ENCODE measurements around the gene GNAQ. TPM values are rescaled to one million over a fixed set of nuclear protein-coding genes. Genes with fewer than 3 reads are reported as not detected.

The GNAQ gene
- total RNA-seq, 4 donors from 2014 or later: 64.0 to 80.4 (median 69.2) TPM

- peaks cover 6 to 26% (median 18%) of the 10 kb centered on the region in 4 donors for H3K4me1 ChIP-seq
- H3K9me3 ChIP-seq: no peaks in the 10 kb centered on the region
- no peak overlapping the region for H3K4me3 ChIP-seq
- 75% methylated on average over 1 of the region's 1 CpG for WGBS
- no peak overlapping the region for H3K27ac ChIP-seq (replicated peaks in 1 of 4)
- H3K36me3 ChIP-seq: no peaks in the 10 kb centered on the region
- intact Hi-C loops (cut with DNase I): no loop called here
- no peak for DNase-seq (ENCODE audit: extremely low spot score)
- no peak for TF ChIP-seq CTCF (IDR thresholded peaks at IDR 0.05)
- no peaks in the 10 kb centered on the region for H3K27me3 ChIP-seq
Observed at GRCh38 chr9:77892171-77892570, 139.4 kb downstream of the GNAQ start.

- TF ChIP-seq EP300 (IDR thresholded peaks at IDR 0.05) (no peak), CTCF (IDR thresholded peaks at IDR 0.05) (no peak), POLR2A (IDR thresholded peaks at IDR 0.05; ENCODE audit: low read depth) (no peak), POLR2AphosphoS5 (IDR thresholded peaks at IDR 0.05) (no peak)
Observed at GRCh38 chr9:77891128-77891800, 140.3 kb downstream of the GNAQ start.

GRCh38 chr9:77887662-77888061 is 143.9 kb downstream of the GNAQ start:
- H3K4me1 ChIP-seq: peaks cover 21 to 49% (median 45%) of the 10 kb centered on the region in 4 donors
- H3K27me3 ChIP-seq: no peaks in the 10 kb centered on the region
- DNase-seq (ENCODE audit: extremely low spot score): no peak
- H3K4me3 ChIP-seq: no peak overlapping the region
- WGBS: 71% methylated on average over 2 of the region's 2 CpGs
- H3K36me3 ChIP-seq: no peaks in the 10 kb centered on the region
- intact Hi-C loops (cut with DNase I): no loop called here
- no peak overlapping the region for H3K27ac ChIP-seq (replicated peaks in 1 of 4)
- TF ChIP-seq EP300 (IDR thresholded peaks at IDR 0.05) (no peak), POLR2AphosphoS5 (IDR thresholded peaks at IDR 0.05) (no peak), POLR2A (IDR thresholded peaks at IDR 0.05; ENCODE audit: low read depth) (no peak), CTCF (IDR thresholded peaks at IDR 0.05) (no peak)
- no peaks in the 10 kb centered on the region for H3K9me3 ChIP-seq

More at GRCh38 chr9:77891128-77891800, 140.3 kb downstream of the GNAQ start:
- Histone ChIP-seq H3K36me3 (no peaks in the 10 kb centered on the region), H3K9me3 (no peaks in the 10 kb centered on the region), H3K27ac (replicated peaks in 1 of 4) (no peak overlapping the region), H3K4me3 (no peak overlapping the region), H3K27me3 (no peaks in the 10 kb centered on the region), H3K4me1 (peaks cover 3 to 19% (median 11%) of the 10 kb centered on the region in 4 donors)
- WGBS: 76% methylated on average over 8 of the region's 8 CpGs
- no peak for DNase-seq (ENCODE audit: extremely low spot score)
- intact Hi-C loops (cut with DNase I): no loop called here

GRCh38 chr9:77885104-77885672 is 146.4 kb downstream of the GNAQ start:
- intact Hi-C loops (cut with DNase I): no loop called here
- Histone ChIP-seq H3K9me3 (no peaks in the 10 kb centered on the region), H3K27me3 (no peaks in the 10 kb centered on the region), H3K36me3 (no peaks in the 10 kb centered on the region), H3K27ac (replicated peaks in 1 of 4) (peak overlapping the region; percentile 27 to 65 (median 44)), H3K4me3 (no peak overlapping the region), H3K4me1 (peaks cover 25 to 58% (median 51%) of the 10 kb centered on the region in 4 donors)
- no peak for TF ChIP-seq EP300 (IDR thresholded peaks at IDR 0.05)
- TF ChIP-seq POLR2AphosphoS5 (IDR thresholded peaks at IDR 0.05): no peak
- TF ChIP-seq CTCF (IDR thresholded peaks at IDR 0.05): no peak
- TF ChIP-seq POLR2A (IDR thresholded peaks at IDR 0.05; ENCODE audit: low read depth): no peak
- WGBS: 24% methylated on average over 3 of the region's 3 CpGs
- DNase-seq (ENCODE audit: extremely low spot score): no peak
